Measurements from ENCODE around the gene ZNF440.

DNA sequence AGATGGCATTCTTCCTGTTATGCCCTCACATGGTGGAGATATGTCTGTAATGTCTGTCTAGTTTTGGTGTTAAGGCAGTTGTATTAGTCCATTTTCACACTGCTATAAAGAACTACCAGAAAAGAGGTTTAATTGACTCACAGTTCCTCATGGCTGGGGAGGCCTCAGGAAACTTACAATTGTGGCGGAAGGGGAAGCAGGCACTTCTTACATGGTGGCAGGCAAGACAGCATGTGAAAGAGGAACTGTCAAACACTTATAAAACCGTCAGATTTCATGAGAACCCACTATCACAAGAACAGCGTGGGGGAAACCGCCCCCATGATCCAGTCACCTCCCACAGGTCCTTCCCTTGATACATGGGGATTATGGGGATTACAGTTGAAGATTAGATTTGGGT is 44.1 kb upstream of the ZNF440 start:
- TF ChIP-seq, protein P1, sequence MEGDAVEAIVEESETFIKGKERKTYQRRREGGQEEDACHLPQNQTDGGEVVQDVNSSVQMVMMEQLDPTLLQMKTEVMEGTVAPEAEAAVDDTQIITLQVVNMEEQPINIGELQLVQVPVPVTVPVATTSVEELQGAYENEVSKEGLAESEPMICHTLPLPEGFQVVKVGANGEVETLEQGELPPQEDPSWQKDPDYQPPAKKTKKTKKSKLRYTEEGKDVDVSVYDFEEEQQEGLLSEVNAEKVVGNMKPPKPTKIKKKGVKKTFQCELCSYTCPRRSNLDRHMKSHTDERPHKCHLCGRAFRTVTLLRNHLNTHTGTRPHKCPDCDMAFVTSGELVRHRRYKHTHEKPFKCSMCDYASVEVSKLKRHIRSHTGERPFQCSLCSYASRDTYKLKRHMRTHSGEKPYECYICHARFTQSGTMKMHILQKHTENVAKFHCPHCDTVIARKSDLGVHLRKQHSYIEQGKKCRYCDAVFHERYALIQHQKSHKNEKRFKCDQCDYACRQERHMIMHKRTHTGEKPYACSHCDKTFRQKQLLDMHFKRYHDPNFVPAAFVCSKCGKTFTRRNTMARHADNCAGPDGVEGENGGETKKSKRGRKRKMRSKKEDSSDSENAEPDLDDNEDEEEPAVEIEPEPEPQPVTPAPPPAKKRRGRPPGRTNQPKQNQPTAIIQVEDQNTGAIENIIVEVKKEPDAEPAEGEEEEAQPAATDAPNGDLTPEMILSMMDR (IDR thresholded peaks at IDR 0.05 in 2 of 3, conservative IDR thresholded peaks at IDR 0.05 in 1 of 3; ENCODE audit: borderline replicate concordance in 1 of 3, insufficient read depth in 1 of 3, low read depth in 2 of 3, low read length in 2 of 3) = no peak
- TF ChIP-seq POLR2A (IDR thresholded peaks at IDR 0.05; ENCODE audit: borderline replicate concordance, extremely low read depth, insufficient read depth, insufficient read length) = no peak
- no peak for TF ChIP-seq CEBPB (IDR thresholded peaks at IDR 0.05; ENCODE audit: low read depth)
- TF ChIP-seq EZH2 (IDR thresholded peaks at IDR 0.05) = no peak
- no peak for TF ChIP-seq SIN3A (IDR thresholded peaks at IDR 0.05; ENCODE audit: low read depth)
- TF ChIP-seq EZH2phosphoT487 (IDR thresholded peaks at IDR 0.05; ENCODE audit: borderline replicate concordance) = no peak
- no peak for TF ChIP-seq POLR2AphosphoS5 (IDR thresholded peaks at IDR 0.05; ENCODE audit: low read depth, low read length)
- TF ChIP-seq ZNF274 (IDR thresholded peaks at IDR 0.05; ENCODE audit: low read depth, low read length) = no peak
- no peak for TF ChIP-seq RAD21 (IDR thresholded peaks at IDR 0.05; ENCODE audit: low read depth)
- TF ChIP-seq EGR1 (IDR thresholded peaks at IDR 0.05; ENCODE audit: low read depth) = no peak
- TF ChIP-seq JUND (IDR thresholded peaks at IDR 0.05) = no peak
- TF ChIP-seq YY1 (IDR thresholded peaks at IDR 0.05; ENCODE audit: extremely low read depth, insufficient replicate concordance, low read depth, low read length) = no peak
- TF ChIP-seq ELF1 (IDR thresholded peaks at IDR 0.05; ENCODE audit: borderline replicate concordance, low read depth) = no peak
- no peak for TF ChIP-seq TCF7L2 (IDR thresholded peaks at IDR 0.05; ENCODE audit: borderline replicate concordance, extremely low read depth, insufficient read depth, insufficient read length)
